Measurements from ENCODE around the gene LRRC27.

GRCh38 chr10:132334631-132335188 lies 2.7 kb downstream of the LRRC27 start:
- TF ChIP-seq CTCF (IDR thresholded peaks at IDR 0.05 in 8 of 11, conservative IDR thresholded peaks at IDR 0.05 in 3 of 11) (no peak), POLR2A (IDR thresholded peaks at IDR 0.05) (no peak)

All from spleen (tissue), 7 donors.